ENCODE measurements around the gene SEC23A. TPM values are rescaled to one million over a fixed set of nuclear protein-coding genes. Genes with fewer than 3 reads are reported as not detected.

SEC23A gene
- total and polyA plus RNA-seq, 2 of the 13 experiments (the other 11 are each of a cell fraction or from before 2014, with no cell fraction given): 403 to 887 TPM

DNA sequence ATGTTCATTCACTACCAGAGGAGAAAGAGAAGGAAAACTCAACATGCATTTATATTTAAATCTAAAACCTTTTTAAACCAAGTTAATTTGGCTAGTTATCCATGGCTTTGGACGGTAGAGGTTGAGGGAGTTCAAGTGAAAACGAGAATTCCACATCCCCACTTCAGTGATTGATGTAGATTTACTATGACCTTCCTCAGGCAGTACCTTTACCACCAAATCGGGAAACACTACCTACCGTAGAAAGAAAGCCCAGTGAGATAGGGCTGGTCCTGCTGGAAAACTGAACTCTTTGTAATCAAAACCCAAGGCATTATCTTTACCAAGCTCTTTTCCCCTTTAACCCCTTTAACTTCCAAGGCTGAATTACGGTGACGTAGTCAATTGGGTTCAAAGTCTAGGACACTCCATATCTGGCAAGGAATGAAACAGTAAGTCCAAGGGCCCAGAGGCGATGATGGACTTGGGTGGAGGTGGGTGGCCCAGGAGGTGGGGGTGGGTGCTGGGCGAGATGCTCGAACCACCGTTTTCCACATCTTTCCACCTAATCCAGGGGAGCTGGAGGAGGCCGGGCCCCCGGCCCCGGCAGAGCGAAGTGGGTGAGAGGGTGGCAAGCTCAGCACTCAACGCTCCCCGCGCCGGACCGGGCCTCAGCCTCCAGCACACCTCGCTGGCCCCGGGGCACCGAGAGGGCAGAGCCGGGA is 618 bp downstream of the SEC23A start (continued):
- TF ChIP-seq ZNF776 (CRISPR knock-in tag; IDR thresholded peaks at IDR 0.05): no peak
- no peak for TF ChIP-seq ERF (CRISPR knock-in tag; IDR thresholded peaks at IDR 0.05)
- no peak for TF ChIP-seq NFATC3 (CRISPR knock-in tag; IDR thresholded peaks at IDR 0.05)
- 0 out of 2 replicates have a peak, but pooled peaks have one; percentile 9 for TF ChIP-seq ZNF7 (CRISPR knock-in tag; IDR thresholded peaks at IDR 0.05)
- no peak for TF ChIP-seq EED (CRISPR knock-in tag; IDR thresholded peaks at IDR 0.05)
- TF ChIP-seq, protein P1, sequence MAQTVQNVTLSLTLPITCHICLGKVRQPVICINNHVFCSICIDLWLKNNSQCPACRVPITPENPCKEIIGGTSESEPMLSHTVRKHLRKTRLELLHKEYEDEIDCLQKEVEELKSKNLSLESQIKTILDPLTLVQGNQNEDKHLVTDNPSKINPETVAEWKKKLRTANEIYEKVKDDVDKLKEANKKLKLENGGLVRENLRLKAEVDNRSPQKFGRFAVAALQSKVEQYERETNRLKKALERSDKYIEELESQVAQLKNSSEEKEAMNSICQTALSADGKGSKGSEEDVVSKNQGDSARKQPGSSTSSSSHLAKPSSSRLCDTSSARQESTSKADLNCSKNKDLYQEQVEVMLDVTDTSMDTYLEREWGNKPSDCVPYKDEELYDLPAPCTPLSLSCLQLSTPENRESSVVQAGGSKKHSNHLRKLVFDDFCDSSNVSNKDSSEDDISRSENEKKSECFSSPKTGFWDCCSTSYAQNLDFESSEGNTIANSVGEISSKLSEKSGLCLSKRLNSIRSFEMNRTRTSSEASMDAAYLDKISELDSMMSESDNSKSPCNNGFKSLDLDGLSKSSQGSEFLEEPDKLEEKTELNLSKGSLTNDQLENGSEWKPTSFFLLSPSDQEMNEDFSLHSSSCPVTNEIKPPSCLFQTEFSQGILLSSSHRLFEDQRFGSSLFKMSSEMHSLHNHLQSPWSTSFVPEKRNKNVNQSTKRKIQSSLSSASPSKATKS (CRISPR knock-in tag; IDR thresholded peaks at IDR 0.05): 0 out of 2 replicates have a peak, but pooled peaks have one; percentile 88
- TF ChIP-seq HDAC2 (CRISPR knock-in tag; IDR thresholded peaks at IDR 0.05): no peak; the same call in 1 of the 2 replicates
- TF ChIP-seq, protein P2, sequence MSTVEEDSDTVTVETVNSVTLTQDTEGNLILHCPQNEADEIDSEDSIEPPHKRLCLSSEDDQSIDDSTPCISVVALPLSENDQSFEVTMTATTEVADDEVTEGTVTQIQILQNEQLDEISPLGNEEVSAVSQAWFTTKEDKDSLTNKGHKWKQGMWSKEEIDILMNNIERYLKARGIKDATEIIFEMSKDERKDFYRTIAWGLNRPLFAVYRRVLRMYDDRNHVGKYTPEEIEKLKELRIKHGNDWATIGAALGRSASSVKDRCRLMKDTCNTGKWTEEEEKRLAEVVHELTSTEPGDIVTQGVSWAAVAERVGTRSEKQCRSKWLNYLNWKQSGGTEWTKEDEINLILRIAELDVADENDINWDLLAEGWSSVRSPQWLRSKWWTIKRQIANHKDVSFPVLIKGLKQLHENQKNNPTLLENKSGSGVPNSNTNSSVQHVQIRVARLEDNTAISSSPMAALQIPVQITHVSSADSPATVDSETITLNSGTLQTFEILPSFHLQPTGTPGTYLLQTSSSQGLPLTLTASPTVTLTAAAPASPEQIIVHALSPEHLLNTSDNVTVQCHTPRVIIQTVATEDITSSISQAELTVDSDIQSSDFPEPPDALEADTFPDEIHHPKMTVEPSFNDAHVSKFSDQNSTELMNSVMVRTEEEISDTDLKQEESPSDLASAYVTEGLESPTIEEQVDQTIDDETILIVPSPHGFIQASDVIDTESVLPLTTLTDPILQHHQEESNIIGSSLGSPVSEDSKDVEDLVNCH (CRISPR knock-in tag; IDR thresholded peaks at IDR 0.05): no peak
- TF ChIP-seq KDM5B (CRISPR knock-in tag; IDR thresholded peaks at IDR 0.05; ENCODE audit: borderline replicate concordance): no peak
- peak; percentile 28; the same call in 1 of the 2 replicates for TF ChIP-seq ELF1 (CRISPR knock-in tag; IDR thresholded peaks at IDR 0.05)
- TF ChIP-seq NR1H2 (CRISPR knock-in tag; IDR thresholded peaks at IDR 0.05; ENCODE audit: borderline replicate concordance, low read depth): no peak
- TF ChIP-seq MEIS2 (CRISPR knock-in tag; IDR thresholded peaks at IDR 0.05): no peak
- no peak; the same call in 1 of the 2 replicates for TF ChIP-seq ZNF629 (CRISPR knock-in tag; conservative IDR thresholded peaks at IDR 0.05)
- no peak for TF ChIP-seq IKZF4 (CRISPR knock-in tag; IDR thresholded peaks at IDR 0.05; ENCODE audit: borderline replicate concordance, low read depth, not compliant biosample characterization)
- TF ChIP-seq FOXJ3 (CRISPR knock-in tag; IDR thresholded peaks at IDR 0.05; ENCODE audit: borderline replicate concordance): 0 out of 2 replicates have a peak, but pooled peaks have one; percentile 53
- TF ChIP-seq RFX1 (IDR thresholded peaks at IDR 0.05): no peak
- TF ChIP-seq JDP2 (CRISPR knock-in tag; IDR thresholded peaks at IDR 0.05; ENCODE audit: borderline replicate concordance): no peak
- no peak for TF ChIP-seq UBTF (CRISPR knock-in tag; IDR thresholded peaks at IDR 0.05)
- TF ChIP-seq ZNF746 (CRISPR knock-in tag; IDR thresholded peaks at IDR 0.05): no peak
- no peak for TF ChIP-seq ZSCAN29 (CRISPR knock-in tag; conservative IDR thresholded peaks at IDR 0.05)
- TF ChIP-seq GPN1 (CRISPR knock-in tag; IDR thresholded peaks at IDR 0.05; ENCODE audit: borderline replicate concordance): no peak
- no peak for TF ChIP-seq KLF6 (CRISPR knock-in tag; IDR thresholded peaks at IDR 0.05)
- no peak for TF ChIP-seq ZFP41 (CRISPR knock-in tag; IDR thresholded peaks at IDR 0.05; ENCODE audit: borderline replicate concordance)
- TF ChIP-seq, protein P3, sequence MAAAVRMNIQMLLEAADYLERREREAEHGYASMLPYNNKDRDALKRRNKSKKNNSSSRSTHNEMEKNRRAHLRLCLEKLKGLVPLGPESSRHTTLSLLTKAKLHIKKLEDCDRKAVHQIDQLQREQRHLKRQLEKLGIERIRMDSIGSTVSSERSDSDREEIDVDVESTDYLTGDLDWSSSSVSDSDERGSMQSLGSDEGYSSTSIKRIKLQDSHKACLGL (CRISPR knock-in tag; IDR thresholded peaks at IDR 0.05): no peak
